PC-9 (cell line): ENCODE measurements around the gene IRF1. TPM values are rescaled to one million over a fixed set of nuclear protein-coding genes. Genes with fewer than 3 reads are reported as not detected.

Source experiments
- BruUV-seq: library from RNA; stranded (reverse); fragments of 400-500 nt; replicated peaks from 2 replicates; lab custom pipeline; 2021; lab: Mats Ljungman, UMichigan
- CTCF ChIA-PET: fragments of 300-600 bp; sonication (Branson Sonifier 250); formaldehyde crosslinking; loops from one replicate; lab custom pipeline; 2022; ENCODE audit warnings: antibody characterized with exemption; lab: Charles Lee
- POLR2A ChIA-PET: fragments of 300-600 bp; sonication (Branson Sonifier 250); formaldehyde crosslinking; loops from one replicate; lab custom pipeline; 2022; ENCODE audit warnings: antibody characterized with exemption; ENCODE audit not compliant: unreplicated experiment; lab: Charles Lee
- DNase-seq, 2 experiments: peaks; one replicate each; pipeline versions ENCODE4 v3.0.0 to v3.0.0-alpha.2; 2015 to 2022; ENCODE audit warnings: mixed read lengths in 1 of 2
- H2AFZ ChIP-seq: fragments of 200-600 bp; sonication (generic); 2 replicates; pipeline ENCODE4 v1.8.1; 2017; ENCODE audit warnings: antibody characterized with exemption
- H3F3A ChIP-seq: fragments of 200-600 bp; sonication (generic); 2 replicates; pipeline ENCODE4 v1.8.1; 2017; ENCODE audit warnings: antibody characterized with exemption, mild to moderate bottlenecking, low read depth; ENCODE audit not compliant: insufficient read depth
- H3K27ac ChIP-seq: fragments of 200-600 bp; sonication (generic); 2 replicates; pipeline ENCODE4 v1.6.1; 2016; ENCODE audit warnings: mixed run types
- H3K27me3 ChIP-seq: fragments of 200-600 bp; sonication (generic); 2 replicates; pipeline ENCODE4 v1.6.1; 2016; ENCODE audit warnings: low read depth, mixed run types; ENCODE audit not compliant: insufficient read depth
- H3K36me3 ChIP-seq: fragments of 200-600 bp; sonication (generic); 2 replicates; pipeline ENCODE4 v1.6.1; 2016; ENCODE audit warnings: low read depth, mixed run types
- H3K4me1 ChIP-seq: fragments of 200-600 bp; sonication (generic); replicated peaks from 2 replicates; pipeline ENCODE4 v1.6.1; 2016; ENCODE audit warnings: mixed run types; ENCODE audit not compliant: insufficient read depth
- H3K4me2 ChIP-seq: fragments of 200-600 bp; sonication (generic); 2 replicates; pipeline ENCODE4 v1.6.1; 2017; ENCODE audit warnings: mixed run types
- H3K4me3 ChIP-seq: fragments of 200-600 bp; sonication (generic); 2 replicates; pipeline ENCODE4 v1.6.1; 2016; ENCODE audit warnings: mixed run types
- H3K79me2 ChIP-seq: fragments of 200-600 bp; sonication (generic); 2 replicates; pipeline ENCODE4 v1.6.1; 2017; ENCODE audit warnings: low read depth, mixed run types
- H3K9me2 ChIP-seq: fragments of 200-600 bp; sonication (generic); 2 replicates; pipeline ENCODE4 v1.8.1; 2017; ENCODE audit warnings: mild to moderate bottlenecking; ENCODE audit not compliant: insufficient read depth
- H3K9me3 ChIP-seq: fragments of 200-600 bp; sonication (generic); 2 replicates; pipeline ENCODE4 v1.8.1; 2016; ENCODE audit warnings: low read depth; ENCODE audit not compliant: insufficient read depth
- H4K20me1 ChIP-seq: fragments of 200-600 bp; sonication (generic); 2 replicates; pipeline ENCODE4 v1.8.1; 2017; ENCODE audit not compliant: insufficient read depth
- EZH2 ChIP-seq: fragments of 200-600 bp; sonication (generic); IDR thresholded peaks from 2 replicates; pipeline ENCODE4 v1.8.0; 2017; ENCODE audit warnings: antibody characterized with exemption, low read depth
- intact Hi-C: fragments of 100-400 bp; cut with micrococcal nuclease; formaldehyde crosslinking; loops from one replicate; pipeline ENCODE4 v1.10.0; 2022; ENCODE audit not compliant: unreplicated experiment
- total RNA-seq: library from RNA; stranded (reverse); gene quantifications from 2 replicates; pipeline ENCODE4 v1.2.3, GENCODE V29; 2021
- TF ChIP-seq, protein P1 (sequence below): fragments of 200-600 bp; sonication (generic); conservative IDR thresholded peaks from 2 replicates; pipeline ENCODE4 v1.6.1; 2017; ENCODE audit warnings: mixed run types, antibody characterized with exemption, mild to moderate bottlenecking, moderate library complexity

Gene IRF1
- total RNA-seq, 1 experiment from 2014 or later: 27.1 TPM

DNA sequence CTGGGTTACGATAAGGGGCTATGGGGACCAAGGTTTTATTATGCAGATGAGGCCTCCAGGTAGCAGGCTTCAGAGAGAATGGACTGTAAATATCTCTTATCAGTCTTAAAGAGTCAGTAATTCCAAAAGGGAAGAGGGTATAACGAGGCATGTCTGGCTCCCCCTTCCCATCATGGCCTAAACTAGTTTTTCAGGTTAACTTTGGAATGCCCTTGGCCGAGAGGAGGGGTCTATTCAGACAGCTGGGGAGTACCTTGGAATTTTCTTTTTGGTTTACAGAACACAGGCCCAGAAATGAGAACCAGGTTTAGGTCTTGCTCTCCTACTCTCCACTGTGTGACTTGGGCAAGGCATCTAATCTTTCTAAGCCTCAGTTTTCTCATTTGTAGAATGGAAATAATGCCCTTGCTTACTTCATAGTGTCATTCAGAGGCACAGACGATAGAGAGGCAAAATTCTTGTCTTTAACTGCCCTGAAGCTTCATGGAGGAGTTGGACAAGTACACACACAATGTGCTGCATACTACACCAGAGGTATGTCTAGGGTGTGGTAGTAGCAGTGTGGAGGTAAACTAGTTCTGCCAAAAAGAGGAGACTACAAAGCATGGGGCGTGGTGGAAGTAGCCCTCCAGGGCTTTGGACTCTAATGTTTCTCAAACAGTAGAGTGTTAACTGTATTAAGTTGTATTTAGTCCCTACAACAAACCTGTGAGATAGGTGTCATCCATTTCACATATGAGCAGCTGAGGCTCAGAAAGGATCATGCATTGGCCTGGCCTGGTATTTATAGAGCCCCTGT is 45.5 kb downstream of the IRF1 start:
- Histone ChIP-seq H4K20me1 (no peaks in the 10 kb centered on the region), H3K36me3 (no peaks in the 10 kb centered on the region), H2AFZ (no peak overlapping the region), H3K4me2 (peak overlapping the region; percentile 36), H3K27ac (peak overlapping the region; percentile 88), H3K27me3 (no peaks in the 10 kb centered on the region), H3K4me3 (no peak overlapping the region), H3K9me2 (no peaks in the 10 kb centered on the region), H3K4me1 (peaks cover 39% of the 10 kb centered on the region), H3K79me2 (no peaks in the 10 kb centered on the region), H3F3A (peaks cover 22% of the 10 kb centered on the region; the same call in 1 of the 2 replicates), H3K9me3 (no peaks in the 10 kb centered on the region)
- ChIA-PET CTCF (no interaction called here), POLR2A (interaction anchor here (0.6 to 0.7 kb wide), 3 partner anchors 13 to 22 kb away, joined by 3 to 10 read pairs (median 4); no protein-coding TSS in a partner anchor)
- TSS peak; percentile 95 for BruUV-seq
- intact Hi-C loops: loop anchor here (2.0 kb wide), 1 partner anchor 52 kb away; no protein-coding TSS in a partner anchor
- TF ChIP-seq EZH2: no peak
- TF ChIP-seq, protein P1, sequence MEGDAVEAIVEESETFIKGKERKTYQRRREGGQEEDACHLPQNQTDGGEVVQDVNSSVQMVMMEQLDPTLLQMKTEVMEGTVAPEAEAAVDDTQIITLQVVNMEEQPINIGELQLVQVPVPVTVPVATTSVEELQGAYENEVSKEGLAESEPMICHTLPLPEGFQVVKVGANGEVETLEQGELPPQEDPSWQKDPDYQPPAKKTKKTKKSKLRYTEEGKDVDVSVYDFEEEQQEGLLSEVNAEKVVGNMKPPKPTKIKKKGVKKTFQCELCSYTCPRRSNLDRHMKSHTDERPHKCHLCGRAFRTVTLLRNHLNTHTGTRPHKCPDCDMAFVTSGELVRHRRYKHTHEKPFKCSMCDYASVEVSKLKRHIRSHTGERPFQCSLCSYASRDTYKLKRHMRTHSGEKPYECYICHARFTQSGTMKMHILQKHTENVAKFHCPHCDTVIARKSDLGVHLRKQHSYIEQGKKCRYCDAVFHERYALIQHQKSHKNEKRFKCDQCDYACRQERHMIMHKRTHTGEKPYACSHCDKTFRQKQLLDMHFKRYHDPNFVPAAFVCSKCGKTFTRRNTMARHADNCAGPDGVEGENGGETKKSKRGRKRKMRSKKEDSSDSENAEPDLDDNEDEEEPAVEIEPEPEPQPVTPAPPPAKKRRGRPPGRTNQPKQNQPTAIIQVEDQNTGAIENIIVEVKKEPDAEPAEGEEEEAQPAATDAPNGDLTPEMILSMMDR: no peak
- peak; percentile 63 to 87 for DNase-seq

DNA sequence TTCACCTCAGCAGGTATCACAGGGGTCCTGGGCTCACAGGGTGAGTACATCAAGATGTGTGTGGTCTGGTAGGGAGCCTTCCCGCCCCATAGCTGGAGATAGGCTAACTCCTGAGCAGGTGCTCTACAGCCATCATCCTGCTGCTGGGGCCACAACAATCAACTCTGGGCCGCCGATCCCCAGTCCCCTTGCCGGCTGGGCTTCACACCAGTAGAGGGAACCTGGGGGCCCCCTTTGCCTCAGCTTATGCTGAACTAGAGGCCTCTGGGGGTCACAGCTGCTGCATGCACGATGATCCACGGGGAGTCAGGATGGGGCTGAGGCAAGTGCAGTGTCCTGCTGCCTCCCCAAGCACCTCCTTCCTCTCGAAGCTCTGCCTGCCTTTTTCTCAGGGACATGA is 46.5 kb downstream of the IRF1 start:
- peak overlapping the region; percentile 88; the same call in 1 of the 2 replicates for H3K27ac ChIP-seq
- no peaks in the 10 kb centered on the region for H3K9me2 ChIP-seq
- intact Hi-C loops: loop anchor here (2.0 kb wide), 1 partner anchor 53 kb away; no protein-coding TSS in a partner anchor
- no peaks in the 10 kb centered on the region for H3K79me2 ChIP-seq
- no peak overlapping the region for H2AFZ ChIP-seq
- DNase-seq: no peak
- H3F3A ChIP-seq: peaks cover 22% of the 10 kb centered on the region; the same call in 1 of the 2 replicates
- no peaks in the 10 kb centered on the region for H3K27me3 ChIP-seq
- H4K20me1 ChIP-seq: no peaks in the 10 kb centered on the region
- ChIA-PET POLR2A (no interaction called here), CTCF (no interaction called here)
- H3K4me2 ChIP-seq: no peak overlapping the region
- no TSS peak for BruUV-seq
- no peaks in the 10 kb centered on the region for H3K36me3 ChIP-seq
- no peaks in the 10 kb centered on the region for H3K9me3 ChIP-seq
- H3K4me3 ChIP-seq: no peak overlapping the region
- TF ChIP-seq, protein P1: no peak
- TF ChIP-seq EZH2: no peak
- peaks cover 34% of the 10 kb centered on the region for H3K4me1 ChIP-seq

DNA sequence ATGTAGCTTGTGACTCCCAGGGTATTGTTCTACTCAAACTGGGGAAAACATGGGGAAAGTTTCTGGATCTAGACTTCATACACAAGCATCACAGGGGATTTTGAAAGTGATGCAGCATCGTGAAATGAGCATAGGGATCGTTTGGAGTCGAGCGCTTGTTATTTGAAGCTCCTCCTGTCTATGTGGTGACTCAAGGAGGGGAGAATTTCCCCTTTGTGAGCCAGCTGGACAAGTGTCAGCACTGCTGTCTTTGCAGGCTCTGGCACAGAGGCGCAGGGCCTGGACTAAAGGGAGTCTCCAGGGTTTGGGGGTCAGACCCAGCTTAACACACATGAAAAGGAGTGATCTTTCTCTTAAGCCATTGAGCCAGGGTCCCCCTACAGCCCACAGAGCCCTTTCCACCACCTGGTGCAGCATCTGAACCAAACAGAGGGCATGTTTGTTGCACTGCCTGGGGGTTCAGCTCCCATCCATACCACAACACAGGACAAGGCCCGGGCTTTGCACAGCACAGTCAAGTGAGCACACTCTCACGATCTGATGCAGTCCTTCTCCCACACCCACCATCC is 51.0 kb downstream of the IRF1 start:
- no peak for DNase-seq

More for the DNA sequence above, 51.0 kb downstream of the IRF1 start:
- no peak overlapping the region for H2AFZ ChIP-seq
- H3K9me3 ChIP-seq: no peaks in the 10 kb centered on the region
- POLR2A ChIA-PET: interaction anchor here (0.6 kb wide), 2 partner anchors 57 to 67 kb away, joined by 5 to 14 read pairs; no protein-coding TSS in a partner anchor
- no peaks in the 10 kb centered on the region for H4K20me1 ChIP-seq
- no peaks in the 10 kb centered on the region for H3K9me2 ChIP-seq
- H3K36me3 ChIP-seq: no peaks in the 10 kb centered on the region
- no peak overlapping the region for H3K4me2 ChIP-seq
- CTCF ChIA-PET: interaction anchor here (0.6 kb wide), 1 partner anchor 438 kb away, joined by 3 read pairs; no protein-coding TSS in a partner anchor
- TF ChIP-seq, protein P1: no peak
- no peak for TF ChIP-seq EZH2
- intact Hi-C loops: no loop called here
- H3K27me3 ChIP-seq: no peaks in the 10 kb centered on the region
- peaks cover 3% of the 10 kb centered on the region; the same call in 1 of the 2 replicates for H3F3A ChIP-seq
- no peak overlapping the region for H3K27ac ChIP-seq
- peaks cover 4% of the 10 kb centered on the region for H3K4me1 ChIP-seq
- H3K4me3 ChIP-seq: no peak overlapping the region
- BruUV-seq: no TSS peak
- H3K79me2 ChIP-seq: no peaks in the 10 kb centered on the region
